GM12878 (cell line): ENCODE results near the gene EFCAB7. TPM values are rescaled to one million over a fixed set of nuclear protein-coding genes. Genes with fewer than 3 reads are reported as not detected.
A peak's percentile ranks its signal among the peaks of the same experiment; 100 is the strongest.

Experiments used
- ATAC-seq: fragments of 200-7000 bp; cut with Tn5 transposase; 3 replicates; pipeline ENCODE4 v1.9.1; 2020; ENCODE audit warnings: mild to moderate bottlenecking, moderate library complexity
- BruUV-seq: library from RNA; stranded (reverse); fragments of 400-500 nt; replicated peaks from 2 replicates; lab custom pipeline; 2021; lab: Mats Ljungman, UMichigan
- CTCF ChIA-PET: fragments of 300-600 bp; sonication (Branson Sonifier 250); formaldehyde crosslinking; extraction: SDS; loops from one replicate; lab custom pipeline; 2021; ENCODE audit warnings: inconsistent platforms; lab: Yijun Ruan, JAX
- POLR2A ChIA-PET: fragments of 350-600 bp; formaldehyde crosslinking; extraction: SDS; loops from one replicate; lab custom pipeline; 2021; ENCODE audit warnings: inconsistent platforms; lab: Charles Lee
- RAD21 ChIA-PET: fragments of 300-600 bp; sonication (Branson Sonifier 250); formaldehyde crosslinking; loops from one replicate; lab custom pipeline; 2023; ENCODE audit warnings: antibody characterized with exemption; ENCODE audit not compliant: unreplicated experiment; lab: Charles Lee
- SMC1A ChIA-PET: fragments of 300-600 bp; sonication (Branson Sonifier 250); formaldehyde crosslinking; loops from one replicate; lab custom pipeline; 2023; ENCODE audit not compliant: unreplicated experiment, uncharacterized antibody; lab: Charles Lee
- DNase-seq: peaks from one replicate; pipeline ENCODE4 v3.0.0-alpha.2; 2011; ENCODE audit warnings: low read depth, low spot score
- FAIRE-seq: peaks from 3 replicates; lab custom pipeline; 2011; peaks lifted over from hg19 to GRCh38; lab: Jason Lieb, UNC
- H2AFZ ChIP-seq: 2 replicates; pipeline ENCODE4 v1.6.0; 2011; ENCODE audit warnings: low read depth, low read length, control low read depth; ENCODE audit not compliant: control insufficient read depth
- H3K27ac ChIP-seq: 2 replicates; pipeline ENCODE4 v1.5.1; 2011; ENCODE audit warnings: control low read depth; ENCODE audit not compliant: control insufficient read depth, insufficient read depth
- H3K27me3 ChIP-seq, 2 experiments: replicated peaks in 1 of 2; 2 replicates each; pipeline versions ENCODE4 v1.6.0 to v1.6.1; 2011; ENCODE audit warnings: low read length in 1 of 2; ENCODE audit not compliant: control insufficient read depth in 2 of 2, insufficient read depth in 2 of 2
- H3K36me3 ChIP-seq, 2 experiments: 2 replicates each; pipeline ENCODE4 v1.5.1; 2011; ENCODE audit warnings: low read length in 1 of 2; ENCODE audit not compliant: control insufficient read depth in 2 of 2, insufficient read depth in 2 of 2
- H3K4me1 ChIP-seq: 2 replicates; pipeline ENCODE4 v1.6.1; 2011; ENCODE audit warnings: mild to moderate bottlenecking, low read length, moderate library complexity, mixed read lengths; ENCODE audit not compliant: control insufficient read depth, insufficient read depth
- H3K4me2 ChIP-seq: 2 replicates; pipeline ENCODE4 v1.6.0; 2011; ENCODE audit warnings: control low read depth; ENCODE audit not compliant: control insufficient read depth, insufficient read depth
- H3K4me3 ChIP-seq: fragments of 200-600 bp; sonication (generic); 2 replicates; pipeline ENCODE4 v1.5.1; 2016
- H3K79me2 ChIP-seq: 2 replicates; pipeline ENCODE4 v1.6.0; 2011; ENCODE audit warnings: low read length; ENCODE audit not compliant: control insufficient read depth, insufficient read depth
- H3K9ac ChIP-seq: 2 replicates; pipeline ENCODE4 v1.8.0; 2011; ENCODE audit warnings: low read length, control low read depth, mixed read lengths; ENCODE audit not compliant: control insufficient read depth, insufficient read depth
- H3K9me3 ChIP-seq: replicated peaks from 3 replicates; pipeline ENCODE4 v1.5.1; 2011; ENCODE audit warnings: mild to moderate bottlenecking, low read length; ENCODE audit not compliant: control insufficient read depth, insufficient read depth
- H4K20me1 ChIP-seq: 2 replicates; pipeline ENCODE4 v1.6.0; 2011; ENCODE audit not compliant: control insufficient read depth, insufficient read depth
- ATF3 ChIP-seq: IDR thresholded peaks from 2 replicates; pipeline ENCODE4 v1.6.1; 2011; ENCODE audit warnings: low read depth, mild to moderate bottlenecking, low read length, moderate library complexity, borderline replicate concordance; ENCODE audit errors: extremely low read depth
- BACH1 ChIP-seq: fragments of 450-650 bp; IDR thresholded peaks from 2 replicates; pipeline ENCODE4 v1.6.1; 2017; ENCODE audit warnings: mild to moderate bottlenecking, borderline replicate concordance
- BCLAF1 ChIP-seq: fragments of 450-650 bp; IDR thresholded peaks from 2 replicates; pipeline ENCODE4 v1.6.1; 2017; ENCODE audit warnings: antibody characterized with exemption, mild to moderate bottlenecking, moderate library complexity
- BMI1 ChIP-seq: fragments of 450-650 bp; IDR thresholded peaks from 2 replicates; pipeline ENCODE4 v1.6.1; 2016; ENCODE audit warnings: mild to moderate bottlenecking, moderate library complexity, borderline replicate concordance
- ESRRA ChIP-seq: IDR thresholded peaks from 2 replicates; pipeline ENCODE4 v1.6.1; 2012; ENCODE audit warnings: mild to moderate bottlenecking, low read length, improper control_type of control experiment
- SMAD5 ChIP-seq: IDR thresholded peaks from 2 replicates; pipeline ENCODE4 v1.6.1; 2016; ENCODE audit warnings: antibody characterized with exemption, low read depth
- ZBTB40 ChIP-seq: fragments of 450-650 bp; IDR thresholded peaks from 2 replicates; pipeline ENCODE4 v1.6.1; 2016; ENCODE audit warnings: mild to moderate bottlenecking, moderate library complexity, borderline replicate concordance
- WGBS: methylation state at CpG from one replicate; pipeline ENCODE4 v1.1.6; 2016; ENCODE audit warnings: low lambda C conversion rate; ENCODE audit not compliant: insufficient replicate concordance, insufficient coverage; ENCODE audit errors: missing lambda C conversion rate; 5-methylcytosine and 5-hydroxymethylcytosine counted together
- in situ Hi-C: fragments of 300-500 bp; cut with MboI; formaldehyde crosslinking; loops from 9 replicates; pipeline ENCODE4 v1.14.3; 2018; ENCODE audit warnings: mixed read lengths
- intact Hi-C: fragments of 100-400 bp; cut with micrococcal nuclease; formaldehyde crosslinking; loops from one replicate; pipeline ENCODE4 v1.14.2; 2022; ENCODE audit not compliant: unreplicated experiment
- polyA plus RNA-seq, 11 experiments: library from polyadenylated mRNA; depleted of rRNA in 4 of 11; unstranded in 6 of 11; stranded (reverse) in 5 of 11; fragments of >200 nt; fragmentation: Nextera tagmentation in 4 of 11; fragmentation: Illumina TruSeq in 1 of 11; extraction: Ambion mirVana in 4 of 11; extraction: Trizol in 1 of 11; gene quantifications; 1 replicate in 1 of 11; 2 replicates in 10 of 11; pipeline versions ENCODE4 v1.2.1 to v1.2.3, GENCODE V29; 2011 to 2016; ENCODE audit warnings: inconsistent platforms in 2 of 11, missing spikeins in 2 of 11, low read depth in 1 of 11
- total RNA-seq, 4 experiments: library from RNA; depleted of rRNA in 3 of 4; stranded (reverse); fragments of >200 nt in 3 of 4; fragmentation: Illumina TruSeq in 1 of 4; extraction: Trizol in 1 of 4; gene quantifications; 2 replicates each; pipeline versions ENCODE4 v1.2.1 to v1.2.3, GENCODE V29; 2013 to 2021

The EFCAB7 gene
- total and polyA plus RNA-seq, 10 of the 15 experiments (the other 5 are each of a cell fraction or from before 2014, with no cell fraction given), result 4.4 to 9.8 (median 5.7) TPM

- in situ Hi-C loops, result no loop called here
These were observed 876 bp downstream of the EFCAB7 start for GRCh38 chr1:63524201-63524600.

More at GRCh38 chr1:63524201-63524600, 876 bp downstream of the EFCAB7 start:
- Histone ChIP-seq H3K4me3 (peak overlapping the region; percentile 83), H3K9me3 (no peaks in the 10 kb centered on the region), H3K4me1 (peaks cover 6% of the 10 kb centered on the region), H3K79me2 (peaks cover 33% of the 10 kb centered on the region), H3K27ac (peak overlapping the region; percentile 97), H4K20me1 (no peaks in the 10 kb centered on the region), H2AFZ (peak overlapping the region; percentile 100), H3K36me3 (no peaks in the 10 kb centered on the region), H3K4me2 (peak overlapping the region; percentile 77), H3K27me3 (no peaks in the 10 kb centered on the region), H3K9ac (peak overlapping the region; percentile 88)
- DNase-seq (no peak), FAIRE-seq (no peak), ATAC-seq (no peak)
- TF ChIP-seq ATF3 (no peak), ESRRA (no peak), BMI1 (no peak), BACH1 (no peak), BCLAF1 (no peak), SMAD5 (no peak), ZBTB40 (no peak)
- no TSS peak for BruUV-seq
- intact Hi-C loops, result no loop called here
- RAD21 ChIA-PET, result no interaction called here
- 0% methylated on average over 3 of the region's 3 CpGs for WGBS
- POLR2A ChIA-PET, result no interaction called here
- CTCF ChIA-PET, result interaction anchor here (0.6 to 2.2 kb wide), 7 partner anchors 8 to 46 kb away, joined by 3 to 11 read pairs (median 4); no protein-coding TSS in a partner anchor
- SMC1A ChIA-PET, result interaction anchor here (1.2 to 1.4 kb wide), 2 partner anchors 35 to 39 kb away, joined by 3 to 5 read pairs; no protein-coding TSS in a partner anchor
